ENCODE measurements around the gene CYP2R1. TPM values are rescaled to one million over a fixed set of nuclear protein-coding genes. Genes with fewer than 3 reads are reported as not detected.

Gene CYP2R1
- total RNA-seq, 1 experiment from 2014 or later, result 18.3 TPM

- ChIA-PET RAD21 (ENCODE audit: low non-redundant PET in 1 of 2, low total read pairs in 2 of 2, uncharacterized antibody in 2 of 2, unreplicated experiment in 2 of 2) (interaction anchor here in 1 of 2 experiments (1.0 kb wide), 1 partner anchor 15 kb away, joined by 4 read pairs; no protein-coding TSS in a partner anchor), POLR2A (interaction anchor here (0.7 to 2.5 kb wide), 8 partner anchors 8 to 317 kb away, joined by 3 to 17 read pairs (median 4); no protein-coding TSS in a partner anchor), CTCF (interaction anchor here (1.0 to 5.2 kb wide), 5 partner anchors 10 to 183 kb away, joined by 3 to 75 read pairs (median 7); no protein-coding TSS in a partner anchor)
- intact Hi-C loops (cut with micrococcal nuclease), result loop anchor here (5.0 to 10.0 kb wide), 3 partner anchors 40 to 370 kb away; partner anchors contain the start of genes PDE3B and PSMA1
- DNase-seq (ENCODE audit: low read depth, low spot score) (no peak), ATAC-seq (no peak)
- no peaks in the 10 kb centered on the region for H3K79me2 ChIP-seq (ENCODE audit: insufficient read depth, low read length)
- TF ChIP-seq CTCF (IDR thresholded peaks at IDR 0.05 in 2 of 3, conservative IDR thresholded peaks at IDR 0.05 in 1 of 3; ENCODE audit: borderline replicate concordance in 1 of 3, insufficient read depth in 1 of 3, low read depth in 2 of 3, low read length in 2 of 3) (no peak), CBX3 (IDR thresholded peaks at IDR 0.05; ENCODE audit: low read depth) (peak; percentile 2; the same call in 1 of the 2 replicates)
- H3K4me3 ChIP-seq (replicated peaks in 1 of 2; ENCODE audit: low read depth in 1 of 2, low read length in 2 of 2), result peak overlapping the region; percentile 57 to 62
- H4K20me1 ChIP-seq (ENCODE audit: insufficient read depth), result no peaks in the 10 kb centered on the region
- peak overlapping the region; percentile 69 for H2AFZ ChIP-seq (ENCODE audit: low read depth, low read length, poor library complexity, severe bottlenecking)
- no peak overlapping the region; the same call in 1 of the 2 replicates for H3K27ac ChIP-seq (ENCODE audit: low read depth, low read length)
- H3K9me3 ChIP-seq (ENCODE audit: control insufficient read depth in 1 of 2, insufficient read depth in 1 of 2, low read depth in 1 of 2, low read length in 2 of 2), result no peaks in the 10 kb centered on the region
- no peaks in the 10 kb centered on the region for H3K27me3 ChIP-seq (ENCODE audit: insufficient read depth, low read length)
- H3K9ac ChIP-seq (ENCODE audit: low read length), result no peak overlapping the region
- peaks cover 5 to 24% of the 10 kb centered on the region in 2 experiments; a peak in 3 of 4 replicates for H3K4me1 ChIP-seq (ENCODE audit: control insufficient read depth in 1 of 2, insufficient read depth in 2 of 2, low read length in 2 of 2)
- H3K4me2 ChIP-seq (ENCODE audit: low read length), result peak overlapping the region; percentile 82
- TSS peak; percentile 76 for BruUV-seq (replicated peaks)
- H3K36me3 ChIP-seq (ENCODE audit: control insufficient read depth in 1 of 2, insufficient read depth in 2 of 2, low read length in 2 of 2), result no peaks in the 10 kb centered on the region
- H3K9me2 ChIP-seq (ENCODE audit: insufficient read depth), result no peaks in the 10 kb centered on the region
Observed at GRCh38 chr11:14892577-14892976, 546 bp upstream of the CYP2R1 start.

All from HCT116 (cell line).